OCI-LY7 (cell line): ENCODE data around the gene TCF12. TPM values are rescaled to one million over a fixed set of nuclear protein-coding genes. Genes with fewer than 3 reads are reported as not detected.
A peak's percentile ranks its signal among the peaks of the same experiment; 100 is the strongest.
"Not testable (repeated sequence)": the region's sequence is repeated elsewhere in the genome, so short reads cannot be mapped to it uniquely, and the experiment has no call there.

ENCODE experiments used
- BruUV-seq: library from RNA; stranded (reverse); fragments of 400-500 nt; replicated peaks from 2 replicates; lab custom pipeline; 2021; lab: Mats Ljungman, UMichigan
- CTCF ChIA-PET: fragments of 300-600 bp; sonication (Branson Sonifier 250); formaldehyde crosslinking; loops from one replicate; lab custom pipeline; 2022; ENCODE audit warnings: antibody characterized with exemption; ENCODE audit not compliant: unreplicated experiment; lab: Charles Lee
- POLR2A ChIA-PET: fragments of 300-600 bp; sonication (Branson Sonifier 250); formaldehyde crosslinking; loops from one replicate; lab custom pipeline; 2022; ENCODE audit warnings: antibody characterized with exemption; lab: Charles Lee
- DNase-seq: peaks from one replicate; pipeline ENCODE4 v3.0.0-alpha.2; 2015; ENCODE audit warnings: low spot score
- H2AFZ ChIP-seq: fragments of 200-600 bp; sonication (generic), shearing (Covaris generic); 2 replicates; pipeline ENCODE4 v1.6.1; 2014; ENCODE audit warnings: mild to moderate bottlenecking, antibody characterized with exemption, low read length, moderate library complexity
- H3K27ac ChIP-seq: fragments of 200-600 bp; sonication (generic); 2 replicates; pipeline ENCODE4 v1.5.1; 2014; ENCODE audit warnings: mixed run types, low read depth, mild to moderate bottlenecking, moderate library complexity, low read length, inconsistent platforms; ENCODE audit not compliant: poor library complexity, severe bottlenecking
- H3K36me3 ChIP-seq: fragments of 200-600 bp; sonication (generic); 2 replicates; pipeline ENCODE4 v1.6.1; 2014; ENCODE audit warnings: mild to moderate bottlenecking, antibody characterized with exemption, low read length, moderate library complexity, mixed read lengths; ENCODE audit not compliant: insufficient read depth
- H3K4me1 ChIP-seq: fragments of 200-600 bp; sonication (generic); 2 replicates; pipeline ENCODE4 v1.5.1; 2014; ENCODE audit warnings: mild to moderate bottlenecking, low read length; ENCODE audit not compliant: insufficient read depth, poor library complexity, severe bottlenecking
- H3K4me2 ChIP-seq: fragments of 200-600 bp; sonication (generic); 2 replicates; pipeline ENCODE4 v1.6.1; 2014; ENCODE audit warnings: mild to moderate bottlenecking, low read length
- H3K4me3 ChIP-seq: fragments of 200-600 bp; sonication (generic); 2 replicates; pipeline ENCODE4 v1.5.1; 2014; ENCODE audit warnings: mild to moderate bottlenecking, low read depth, low read length; ENCODE audit not compliant: poor library complexity, severe bottlenecking
- H3K79me2 ChIP-seq: fragments of 200-600 bp; sonication (generic); 2 replicates; pipeline ENCODE4 v1.6.1; 2016; ENCODE audit warnings: low read depth, mild to moderate bottlenecking, low read length, moderate library complexity, mixed read lengths; ENCODE audit not compliant: insufficient read depth
- H3K9me2 ChIP-seq: fragments of 200-600 bp; sonication (generic); 2 replicates; pipeline ENCODE4 v1.6.1; 2016; ENCODE audit warnings: mild to moderate bottlenecking, low read length, mixed read lengths; ENCODE audit not compliant: insufficient read depth
- H3K9me3 ChIP-seq: fragments of 200-600 bp; sonication (generic); 2 replicates; pipeline ENCODE4 v1.6.1; 2014; ENCODE audit warnings: mild to moderate bottlenecking, mixed run types, low read length, mixed read lengths
- H4K20me1 ChIP-seq: fragments of 200-600 bp; sonication (generic); 2 replicates; pipeline ENCODE4 v1.6.1; 2014; ENCODE audit warnings: mild to moderate bottlenecking, antibody characterized with exemption, low read length, moderate library complexity, mixed read lengths; ENCODE audit not compliant: insufficient read depth
- CTCF ChIP-seq: fragments of 200-600 bp; sonication (generic); conservative IDR thresholded peaks from 2 replicates; pipeline ENCODE4 v1.5.1; 2014; ENCODE audit warnings: mild to moderate bottlenecking, antibody characterized with exemption, low read length, moderate library complexity, mixed read lengths
- EZH2phosphoT487 ChIP-seq: fragments of 200-600 bp; sonication (generic); IDR thresholded peaks from 2 replicates; pipeline ENCODE4 v1.6.1; 2018; ENCODE audit warnings: low read depth, borderline replicate concordance, mild to moderate bottlenecking, mixed run types, antibody characterized with exemption, low read length, moderate library complexity, mixed read lengths
- intact Hi-C: fragments of 100-400 bp; cut with micrococcal nuclease; formaldehyde crosslinking; loops from one replicate; pipeline ENCODE4 v1.10.0; 2022; ENCODE audit not compliant: unreplicated experiment
- total RNA-seq, 2 experiments: library from RNA; depleted of rRNA in 1 of 2; stranded (reverse); fragments of >200 nt in 1 of 2; shearing (Covaris generic) in 1 of 2; gene quantifications; 2 replicates each; pipeline ENCODE4 v1.2.3, GENCODE V29; 2014 to 2022

TCF12 gene
- total RNA-seq, 2 experiments from 2014 or later = 51.6 to 139 TPM

DNA sequence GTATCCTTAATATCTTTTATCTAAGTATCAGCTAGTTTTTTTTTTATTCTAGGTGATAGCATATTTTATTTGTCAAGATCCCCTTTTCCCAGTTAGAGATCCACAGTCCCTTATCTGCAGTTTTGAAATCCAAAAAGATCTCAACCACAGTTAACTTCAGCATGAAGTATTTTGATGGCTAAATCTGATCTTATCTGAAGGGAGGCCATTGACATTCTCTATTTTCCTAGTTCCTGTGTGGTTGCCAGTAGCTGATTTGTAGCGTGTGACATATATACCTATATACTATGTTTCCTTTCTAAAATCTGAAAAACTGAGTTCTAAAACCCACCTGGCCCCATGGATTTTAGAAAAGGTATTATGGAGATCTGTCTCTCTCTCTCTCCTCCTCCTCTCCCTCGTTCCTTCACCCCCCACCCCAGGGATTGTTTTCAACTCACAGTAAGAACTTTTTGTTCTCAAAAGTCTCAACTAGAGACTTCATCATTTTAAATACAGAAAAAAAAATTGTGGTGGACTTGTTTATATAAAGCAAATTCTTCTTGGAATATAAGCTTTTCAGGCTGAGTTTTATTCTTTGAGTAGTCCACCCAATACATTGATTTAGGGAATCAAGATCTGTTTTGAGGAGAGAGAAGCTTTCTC, 12.3 kb downstream of the TCF12 start:
- ChIA-PET CTCF (interaction anchor here (0.6 kb wide), 1 partner anchor 11 kb away, joined by 3 read pairs; no protein-coding TSS in a partner anchor), POLR2A (interaction anchor here (0.7 to 1.5 kb wide), 3 partner anchors 11 to 12 kb away, joined by 3 to 4 read pairs (median 3); no protein-coding TSS in a partner anchor)
- Histone ChIP-seq H3K9me2 (no peaks in the 10 kb centered on the region), H2AFZ (no peak overlapping the region), H4K20me1 (peaks cover 13% of the 10 kb centered on the region; the same call in 1 of the 2 replicates), H3K9me3 (no peaks in the 10 kb centered on the region), H3K27ac (no peak overlapping the region), H3K36me3 (peaks cover 86% of the 10 kb centered on the region), H3K4me1 (peaks cover 8% of the 10 kb centered on the region), H3K4me2 (no peak overlapping the region), H3K79me2 (peaks cover 28% of the 10 kb centered on the region; the same call in 1 of the 2 replicates), H3K4me3 (no peak overlapping the region)
- BruUV-seq = no TSS peak
- TF ChIP-seq CTCF (no peak), EZH2phosphoT487 (no peak)
- intact Hi-C loops = loop anchor here (1.0 kb wide), 1 partner anchor 45 kb away; no protein-coding TSS in a partner anchor
- no peak for DNase-seq

GRCh38 chr15:56931639-56932508, 13.4 kb downstream of the TCF12 start:
- no peaks in the 10 kb centered on the region for H3K9me2 ChIP-seq
- peaks cover 13% of the 10 kb centered on the region; the same call in 1 of the 2 replicates for H4K20me1 ChIP-seq
- H3K79me2 ChIP-seq = peaks cover 33% of the 10 kb centered on the region; the same call in 1 of the 2 replicates
- intact Hi-C loops = no loop called here
- peaks cover 8% of the 10 kb centered on the region for H3K4me1 ChIP-seq
- H3K4me2 ChIP-seq = peak overlapping the region; percentile 43
- H2AFZ ChIP-seq = no peak overlapping the region
- ChIA-PET CTCF (interaction anchor here (0.6 kb wide), 1 partner anchor 10 kb away, joined by 3 read pairs; no protein-coding TSS in a partner anchor), POLR2A (interaction anchor here (1.0 kb wide), 1 partner anchor 12 kb away, joined by 4 read pairs; no protein-coding TSS in a partner anchor)
- TF ChIP-seq EZH2phosphoT487 = no peak
- no peak for TF ChIP-seq CTCF
- no TSS peak for BruUV-seq
- no peaks in the 10 kb centered on the region for H3K9me3 ChIP-seq
- H3K36me3 ChIP-seq = peaks cover 85% of the 10 kb centered on the region
- no peak overlapping the region for H3K27ac ChIP-seq
- no peak overlapping the region for H3K4me3 ChIP-seq
- peak; percentile 11 for DNase-seq

DNA sequence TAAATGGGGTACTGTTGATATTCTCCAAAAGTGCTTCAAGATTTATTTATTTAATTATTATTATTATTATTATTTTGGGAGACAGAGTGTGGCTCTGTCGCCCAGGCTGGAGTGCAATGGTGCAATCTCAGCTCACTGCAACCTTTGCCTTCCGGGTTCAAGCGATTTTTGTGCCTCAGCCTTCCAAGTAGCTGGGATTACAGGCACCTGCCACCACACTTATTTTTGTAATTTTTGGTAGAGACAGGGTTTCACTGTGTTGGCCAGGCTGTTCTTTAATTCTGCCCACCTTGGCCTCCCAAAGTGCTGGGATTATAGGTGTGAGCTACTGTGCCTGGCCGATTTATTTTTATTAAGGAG, 14.0 kb downstream of the TCF12 start:
- Histone ChIP-seq H3K79me2 (peaks cover 39% of the 10 kb centered on the region; the same call in 1 of the 2 replicates), H4K20me1 (peaks cover 13% of the 10 kb centered on the region; the same call in 1 of the 2 replicates), H3K36me3 (peaks cover 79% of the 10 kb centered on the region)
- POLR2A ChIA-PET = interaction anchor here (0.7 to 1.0 kb wide), 2 partner anchors 13 to 204 kb away, joined by 3 to 5 read pairs; no protein-coding TSS in a partner anchor
- intact Hi-C loops, H3K4me1 ChIP-seq, H3K27ac ChIP-seq, CTCF ChIA-PET, H3K9me2 ChIP-seq, H3K9me3 ChIP-seq, DNase-seq, BruUV-seq, H2AFZ ChIP-seq, H3K4me2 ChIP-seq, H3K4me3 ChIP-seq: not testable (repeated sequence)
